MG63 (cell line): ENCODE data around the gene CDK5. TPM values are rescaled to one million over a fixed set of nuclear protein-coding genes. Genes with fewer than 3 reads are reported as not detected.
"Not testable (repeated sequence)": the region's sequence is repeated elsewhere in the genome, so short reads cannot be mapped to it uniquely, and the experiment has no call there.

Experiments
- DNase-seq: peaks from one replicate; pipeline ENCODE4 v3.0.0-alpha.2; 2020
- H3K27me3 ChIP-seq: fragments of 250-450 bp; sonication (Bioruptor Pico); 2 replicates; pipeline ENCODE4 v1.5.1; 2020; ENCODE audit warnings: mild to moderate bottlenecking, moderate library complexity
- H3K36me3 ChIP-seq: fragments of 250-450 bp; sonication (Bioruptor Pico); 2 replicates; pipeline ENCODE4 v1.5.1; 2020; ENCODE audit warnings: mild to moderate bottlenecking, moderate library complexity
- H3K4me3 ChIP-seq: fragments of 250-450 bp; sonication (Bioruptor Pico); 2 replicates; pipeline ENCODE4 v1.5.1; 2020; ENCODE audit warnings: mild to moderate bottlenecking, moderate library complexity
- H3K9me3 ChIP-seq: fragments of 250-450 bp; sonication (Bioruptor Pico); 2 replicates; pipeline ENCODE4 v1.5.1; 2020; ENCODE audit warnings: mild to moderate bottlenecking, moderate library complexity
- total RNA-seq: library from RNA; depleted of rRNA; stranded (reverse); fragments of >200 nt; shearing (Covaris generic); gene quantifications from 2 replicates; pipeline ENCODE4 v1.2.3, GENCODE V29; 2014; ENCODE audit warnings: low replicate concordance

The CDK5 gene
- total RNA-seq, 1 experiment from 2014 or later = 21.7 TPM

DNA sequence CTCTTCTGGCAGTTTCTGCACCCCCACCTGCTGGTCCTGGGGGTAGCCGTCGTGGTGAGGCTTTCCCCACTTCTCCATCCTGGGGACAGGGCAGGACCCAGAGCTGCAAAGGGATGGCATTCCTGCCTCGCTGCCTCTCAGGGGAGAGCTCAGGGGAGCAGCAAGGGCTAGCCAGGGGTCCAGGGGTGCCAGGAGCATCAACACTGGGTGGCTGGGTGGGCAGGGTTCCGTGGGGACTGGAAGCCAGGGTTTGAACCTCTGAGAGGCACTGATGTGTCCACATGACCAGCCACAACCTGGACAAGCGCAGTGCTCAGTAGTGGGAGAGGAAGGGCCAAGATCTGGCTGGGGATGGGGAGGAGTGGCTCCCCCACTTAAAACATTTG, 23.8 kb downstream of the CDK5 start:
- no peak for DNase-seq
- Histone ChIP-seq H3K9me3 (no peaks in the 10 kb centered on the region), H3K27me3 (no peaks in the 10 kb centered on the region), H3K4me3 (no peak overlapping the region), H3K36me3 (peaks cover 2% of the 10 kb centered on the region)

DNA sequence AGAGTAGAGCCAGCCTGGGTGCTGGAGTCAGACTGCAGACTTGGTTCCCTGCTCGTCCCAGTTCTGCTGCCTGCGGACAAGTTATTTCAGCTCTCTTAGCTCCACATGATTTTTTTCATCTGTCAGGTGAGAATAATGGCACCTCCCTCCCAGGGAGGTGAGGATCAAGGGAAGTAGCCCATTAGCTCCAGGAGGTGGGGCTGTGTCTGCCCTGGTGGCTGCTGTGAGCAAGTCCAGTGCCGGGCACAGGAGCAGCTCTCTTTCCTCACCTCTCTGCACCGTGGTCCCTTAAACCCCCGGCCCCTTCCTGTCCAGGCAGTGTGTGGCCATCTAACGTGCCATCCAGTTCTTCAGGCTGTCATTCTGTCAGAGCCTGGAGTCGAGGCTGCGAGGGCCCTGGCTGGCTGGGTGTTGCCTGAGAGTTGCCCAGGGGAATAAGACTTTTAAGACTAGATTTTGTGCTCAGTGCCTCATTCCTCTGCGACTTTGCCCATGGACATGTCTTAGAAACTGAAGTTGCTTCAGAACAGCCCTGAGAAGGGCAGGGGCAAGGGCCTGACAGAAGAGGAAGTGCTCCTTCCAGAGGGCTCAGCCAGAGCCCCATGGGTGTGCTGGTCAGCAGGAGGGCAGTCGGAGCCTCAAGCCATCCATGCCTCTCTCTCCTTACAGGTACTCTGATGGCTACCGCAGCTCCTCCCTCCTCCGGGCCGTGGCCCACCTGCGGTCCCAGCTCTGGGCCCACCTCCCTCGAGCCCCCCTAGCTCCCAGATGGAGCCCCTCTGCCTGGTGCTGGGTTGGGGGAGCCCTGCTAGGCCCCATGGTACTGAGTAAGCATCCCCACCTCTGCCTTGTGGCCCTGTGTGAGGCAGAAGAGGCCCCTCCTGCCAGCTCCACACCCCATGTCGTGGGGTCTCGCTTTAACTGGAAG, 24.5 kb downstream of the CDK5 start:
- DNase-seq = no peak
- Histone ChIP-seq H3K4me3 (no peak overlapping the region), H3K27me3 (no peaks in the 10 kb centered on the region), H3K36me3 (peaks cover 2% of the 10 kb centered on the region), H3K9me3 (no peaks in the 10 kb centered on the region)

DNA sequence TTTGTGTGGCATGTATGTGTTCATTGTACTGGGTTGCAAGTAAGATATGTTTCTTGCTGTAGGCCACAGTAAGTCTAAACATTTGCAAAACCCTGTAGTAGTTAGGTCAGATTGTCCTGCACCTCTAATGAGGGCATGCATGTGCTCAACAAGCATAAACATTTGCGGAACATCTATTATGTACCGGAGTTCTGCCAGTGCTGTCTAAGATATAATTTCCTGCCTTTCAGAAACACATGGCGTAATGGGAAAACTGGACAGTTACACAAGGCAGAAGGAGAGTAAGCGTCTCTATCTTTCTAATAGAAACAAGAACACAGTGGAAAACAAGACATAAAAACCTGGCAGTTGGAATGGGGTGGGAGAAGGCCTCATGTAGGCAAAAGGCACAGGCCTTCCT, 26.7 kb downstream of the CDK5 start:
- Histone ChIP-seq H3K36me3 (peaks cover 2% of the 10 kb centered on the region), H3K4me3 (no peak overlapping the region), H3K27me3 (no peaks in the 10 kb centered on the region), H3K9me3 (no peaks in the 10 kb centered on the region)
- DNase-seq = no peak

DNA sequence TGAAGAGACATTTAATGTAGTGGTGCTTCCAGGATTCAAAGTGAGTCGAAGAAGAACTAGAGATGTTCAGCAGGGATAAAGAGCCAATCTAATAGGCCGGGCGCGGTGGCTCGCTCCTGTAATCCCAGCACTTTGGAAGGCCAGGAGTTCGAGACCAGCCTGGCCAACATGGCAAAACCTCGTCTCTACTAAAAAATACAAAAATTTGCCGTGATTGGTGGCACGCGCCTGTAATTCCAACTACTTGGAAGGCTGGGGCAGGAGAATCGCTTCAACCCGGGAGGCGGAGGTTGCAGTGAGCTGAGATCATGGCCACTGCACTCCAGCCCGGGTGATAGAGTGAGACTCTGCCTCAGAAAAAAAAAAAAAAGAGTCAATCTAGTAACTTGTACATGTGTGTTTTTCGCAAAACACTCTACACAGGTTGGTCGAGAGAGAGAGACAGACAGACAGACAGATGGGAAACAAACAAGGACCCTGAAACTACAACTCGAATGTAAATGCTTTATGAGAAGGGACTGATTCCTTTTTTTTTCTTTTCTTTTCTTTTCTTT, 28.7 kb downstream of the CDK5 start:
- H3K27me3 ChIP-seq = no peaks in the 10 kb centered on the region
- peaks cover 2% of the 10 kb centered on the region; the same call in 1 of the 2 replicates for H3K36me3 ChIP-seq
- H3K4me3 ChIP-seq = peak overlapping the region; percentile 82
- DNase-seq = no peak
- H3K9me3 ChIP-seq = no peaks in the 10 kb centered on the region

DNA sequence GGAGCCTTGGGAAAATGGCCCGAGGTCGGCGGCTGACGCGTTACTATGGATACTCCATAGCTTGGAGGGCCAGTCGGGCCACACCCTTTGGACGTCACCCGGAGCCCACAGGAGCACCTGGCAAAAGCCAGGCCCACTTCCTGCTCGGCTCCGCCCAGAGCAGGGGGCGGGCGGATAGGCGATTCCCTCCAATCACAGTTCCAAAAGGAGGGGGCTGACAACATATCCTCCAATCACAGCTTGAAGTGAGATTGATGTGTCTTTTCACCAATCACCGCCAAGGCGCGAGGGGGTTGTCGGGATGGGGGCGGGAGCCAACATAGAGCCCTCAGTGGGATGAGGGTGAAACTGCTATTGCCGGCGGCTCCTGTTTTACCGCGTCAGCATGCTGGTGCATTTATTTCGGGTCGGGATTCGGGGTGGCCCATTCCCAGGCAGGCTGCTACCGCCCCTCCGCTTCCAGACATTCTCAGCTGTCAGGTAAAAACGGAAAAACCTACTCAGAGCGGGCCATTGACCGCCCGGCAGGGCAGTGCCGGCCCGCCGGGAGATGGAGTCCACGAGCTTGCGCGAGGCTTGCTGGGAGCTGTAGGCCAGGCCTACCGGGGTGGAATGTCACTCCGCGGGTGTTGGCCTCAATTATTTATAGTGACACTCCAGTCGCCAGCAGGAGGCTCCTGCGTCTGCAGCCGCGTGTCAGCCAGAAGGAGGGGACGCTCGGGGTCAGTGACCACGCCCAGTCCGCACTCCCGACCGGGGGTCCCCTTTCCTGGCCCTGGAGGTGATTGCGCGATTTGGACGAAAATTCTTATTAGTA, 29.4 kb downstream of the CDK5 start, which contains the start of gene ABCB8:
Gene ABCB8, plus strand, starts transcription at position 320 of the 817 bp plus-strand sequence. Its CDS starts 66 bp downstream, at position 386.
- DNase-seq = peak; percentile 93
- peak within 1 kb of the TSS; percentile 82 for H3K4me3 ChIP-seq
- peaks cover 2% of the 10 kb centered on the region; the same call in 1 of the 2 replicates for H3K36me3 ChIP-seq
- H3K27me3 ChIP-seq = no peaks in the 10 kb centered on the region
- no peaks in the 10 kb centered on the region for H3K9me3 ChIP-seq

DNA sequence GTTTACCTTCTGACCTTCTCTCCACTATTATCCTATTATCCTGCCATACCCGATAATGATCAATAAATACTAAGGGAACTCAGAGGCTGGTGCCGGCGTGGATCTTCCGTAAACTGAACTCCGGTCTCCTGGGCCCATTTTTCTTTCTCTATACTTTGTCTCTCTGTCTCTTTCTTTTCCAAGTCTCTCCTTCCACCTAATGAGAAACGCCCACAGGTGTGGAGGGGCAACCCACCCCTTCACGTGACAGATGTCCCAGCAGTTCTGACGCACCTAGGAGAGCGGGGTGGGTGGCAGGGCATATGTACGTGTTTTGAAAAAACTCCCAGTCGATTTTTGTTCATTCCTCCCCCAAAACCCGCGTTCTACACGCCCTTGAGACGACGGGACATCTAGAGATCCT, 30.0 kb downstream of the CDK5 start:
- H3K36me3 ChIP-seq, H3K9me3 ChIP-seq, H3K27me3 ChIP-seq, DNase-seq: not testable (repeated sequence)
- H3K4me3 ChIP-seq = peak overlapping the region; percentile 82

DNA sequence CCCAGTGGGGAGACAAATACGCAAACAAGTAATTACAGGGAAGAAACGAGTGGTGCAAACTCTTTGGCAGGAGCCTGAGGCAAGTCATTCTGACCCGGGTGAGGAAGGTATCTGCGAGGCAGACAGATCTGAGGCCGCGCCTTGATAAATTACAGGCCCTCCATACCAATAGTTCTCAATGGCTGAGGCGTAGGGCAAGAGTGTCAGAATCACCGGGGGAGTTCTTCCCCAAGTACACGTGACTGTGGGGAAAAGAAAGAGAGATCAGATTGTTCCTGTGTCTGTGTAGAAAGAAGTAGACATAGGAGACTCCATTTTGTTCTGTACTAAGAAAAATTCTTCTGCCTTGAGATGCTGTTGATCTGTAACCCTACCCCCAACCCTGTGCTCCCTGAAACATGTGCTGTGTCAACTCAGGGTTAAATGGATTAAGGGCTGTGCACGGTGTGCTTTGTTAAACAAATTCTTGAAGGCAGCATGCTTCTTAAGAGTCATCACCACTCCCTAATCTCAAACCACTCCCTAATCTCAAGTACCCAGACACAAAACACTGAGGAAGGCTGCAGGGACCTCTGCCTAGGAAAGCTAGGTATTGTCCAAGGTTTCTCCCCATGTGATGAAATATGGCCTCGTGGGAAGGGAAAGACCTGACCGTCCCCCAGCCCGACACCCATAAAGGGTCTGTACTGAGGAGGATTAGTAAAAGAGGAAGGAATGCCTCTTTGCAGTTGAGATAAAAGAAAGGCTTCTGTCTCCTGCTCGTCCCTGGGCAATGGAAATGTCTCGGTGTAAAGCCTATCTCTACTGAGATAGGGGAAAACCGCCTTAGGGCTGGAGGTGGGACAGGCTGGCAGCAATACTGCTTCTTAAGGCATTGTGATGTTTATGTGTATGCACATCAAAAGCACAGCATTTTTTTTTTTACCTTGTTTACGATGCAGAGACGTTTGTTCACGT, 30.6 kb downstream of the CDK5 start:
- H3K36me3 ChIP-seq, DNase-seq, H3K27me3 ChIP-seq, H3K9me3 ChIP-seq, H3K4me3 ChIP-seq: not testable (repeated sequence)

DNA sequence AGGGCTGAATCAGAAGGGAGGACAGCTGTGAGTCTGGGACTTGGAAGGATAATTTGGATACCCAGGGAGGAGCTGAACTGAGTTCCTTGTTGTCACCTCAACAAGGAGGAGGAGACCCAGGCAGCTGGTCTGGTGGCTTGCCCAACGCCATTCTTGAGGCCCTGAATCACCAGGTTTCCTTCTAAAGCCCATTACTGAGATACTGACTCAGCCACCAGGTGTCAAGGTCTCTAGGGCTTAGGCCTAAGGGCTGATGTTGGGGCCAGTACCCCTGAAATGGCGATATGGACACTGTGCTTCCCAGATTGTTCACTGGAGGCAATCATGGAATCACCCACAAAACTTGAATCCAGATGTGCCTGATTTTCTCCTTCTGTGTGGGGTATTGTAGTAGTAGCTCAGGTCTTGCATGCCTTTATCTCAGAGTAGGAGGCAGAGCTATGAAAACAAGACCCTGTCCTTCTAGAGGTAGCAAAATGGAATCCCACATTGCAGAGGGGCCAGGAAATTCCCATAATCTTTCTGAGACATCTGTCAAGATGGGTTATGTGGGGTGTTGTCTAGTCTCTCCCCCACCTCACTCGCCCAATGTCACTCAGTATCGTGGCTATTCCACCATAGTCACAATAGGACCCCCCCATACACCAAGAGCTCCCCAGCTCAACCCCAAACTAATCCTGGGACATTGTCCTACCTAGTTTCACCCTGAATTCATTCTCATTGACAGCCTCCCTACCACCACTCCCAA, 31.6 kb downstream of the CDK5 start:
- no peaks in the 10 kb centered on the region for H3K27me3 ChIP-seq
- no peak overlapping the region for H3K4me3 ChIP-seq
- no peaks in the 10 kb centered on the region for H3K36me3 ChIP-seq
- no peaks in the 10 kb centered on the region for H3K9me3 ChIP-seq
- DNase-seq = no peak

DNA sequence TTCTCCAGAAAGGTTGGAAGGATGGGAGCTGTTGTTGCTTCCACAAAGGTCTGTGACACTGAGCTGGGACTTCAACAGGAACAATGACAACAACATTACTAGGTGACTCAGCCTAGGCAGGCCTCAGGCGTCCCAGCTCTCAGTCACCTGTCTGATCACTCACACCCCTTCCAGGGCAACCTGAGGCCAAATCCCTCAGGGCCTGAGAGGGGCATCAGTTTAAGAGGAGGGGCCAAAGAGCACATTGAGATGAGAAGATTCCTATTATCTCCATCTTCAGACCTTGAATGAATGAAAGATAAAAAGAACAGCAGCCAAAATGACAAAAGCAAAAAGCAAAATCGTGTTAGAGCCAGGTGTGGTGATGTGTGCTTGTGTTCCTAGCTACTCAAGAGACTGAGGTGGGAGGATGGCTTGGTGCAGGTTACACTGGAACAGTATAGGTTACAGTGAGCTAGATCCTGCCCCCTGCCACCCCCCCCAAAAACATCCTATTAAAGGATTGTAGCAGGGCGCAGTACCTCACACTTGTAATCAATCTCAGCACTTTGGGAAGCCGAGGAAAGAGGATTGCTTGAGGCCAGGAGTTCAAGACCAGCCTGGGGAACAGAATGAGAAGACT, 33.2 kb downstream of the CDK5 start, which contains the start of gene ATG9B:
Gene ATG9B, minus strand, starts transcription at position 60 of the 622 bp plus-strand sequence. CDS start 71 bp downstream, outside the sequence.
- Histone ChIP-seq H3K36me3 (no peaks in the 10 kb centered on the region), H3K27me3 (no peaks in the 10 kb centered on the region), H3K4me3 (no peak within 1 kb of the TSS), H3K9me3 (no peaks in the 10 kb centered on the region)
- DNase-seq = no peak

DNA sequence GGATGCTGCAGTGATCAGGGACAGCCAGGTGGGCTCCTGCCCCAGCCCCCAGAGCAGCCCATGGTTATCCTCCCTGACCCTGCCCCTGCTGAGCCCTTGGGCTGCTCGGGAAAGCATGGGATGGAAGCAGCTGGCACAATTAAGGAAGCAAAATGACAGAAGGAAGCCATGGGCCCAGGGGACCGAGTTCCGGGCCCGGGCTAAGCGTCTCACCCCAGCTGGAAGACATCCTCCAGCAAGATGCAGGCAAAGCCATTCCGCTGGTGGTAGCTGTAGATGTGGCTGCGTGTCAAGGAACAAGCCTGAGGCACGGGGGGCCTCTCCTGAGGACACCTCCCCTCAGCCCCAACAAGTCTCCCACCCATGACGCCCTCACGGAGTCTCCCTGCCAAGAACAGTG, 34.5 kb downstream of the CDK5 start:
- Histone ChIP-seq H3K4me3 (no peak overlapping the region), H3K27me3 (0 out of 2 replicates have a peak, but pooled peaks cover 2% of the 10 kb centered on the region), H3K9me3 (no peaks in the 10 kb centered on the region), H3K36me3 (no peaks in the 10 kb centered on the region)
- DNase-seq = no peak

DNA sequence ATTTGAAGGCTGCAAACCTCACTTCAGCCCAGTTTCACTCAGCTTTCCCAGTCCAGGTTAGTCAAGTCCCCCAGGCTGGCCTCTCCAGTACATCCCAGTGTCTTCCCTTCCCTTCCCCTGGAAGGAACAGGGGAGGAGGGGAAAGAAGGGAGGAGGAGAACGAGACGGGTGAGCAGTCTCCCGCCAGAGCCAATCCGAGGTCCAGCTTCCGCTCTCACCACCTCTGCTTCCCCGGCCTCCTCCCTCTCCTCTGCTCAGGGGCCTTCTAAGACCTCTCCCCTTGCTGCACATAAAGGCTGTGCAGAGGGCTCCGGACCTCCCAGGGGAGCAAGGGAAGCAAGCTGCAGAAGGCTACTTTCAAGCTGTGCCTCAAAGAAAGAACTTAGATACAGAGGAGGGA, 37.5 kb downstream of the CDK5 start:
- Histone ChIP-seq H3K36me3 (no peaks in the 10 kb centered on the region), H3K9me3 (no peaks in the 10 kb centered on the region), H3K4me3 (no peak overlapping the region), H3K27me3 (0 out of 2 replicates have a peak, but pooled peaks cover 2% of the 10 kb centered on the region)
- no peak for DNase-seq

DNA sequence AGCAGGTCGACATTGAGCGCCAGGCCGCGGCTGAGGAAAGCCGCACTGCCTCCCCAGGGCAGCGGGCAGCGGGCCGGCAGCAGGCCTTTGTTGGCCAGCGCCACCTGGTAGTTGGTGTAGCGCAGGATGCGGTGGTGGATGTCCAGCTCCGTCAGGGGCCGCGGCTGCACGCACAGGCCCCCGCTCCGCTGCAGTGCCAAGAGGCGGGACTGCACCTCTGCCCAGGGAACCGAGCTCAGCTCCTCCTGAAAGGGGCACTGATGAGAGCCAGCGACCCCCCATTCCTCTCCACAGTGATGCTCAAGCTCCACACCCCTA, 38.6 kb downstream of the CDK5 start:
- Histone ChIP-seq H3K4me3 (no peak overlapping the region), H3K36me3 (no peaks in the 10 kb centered on the region), H3K9me3 (no peaks in the 10 kb centered on the region), H3K27me3 (0 out of 2 replicates have a peak, but pooled peaks cover 2% of the 10 kb centered on the region)
- DNase-seq = no peak

DNA sequence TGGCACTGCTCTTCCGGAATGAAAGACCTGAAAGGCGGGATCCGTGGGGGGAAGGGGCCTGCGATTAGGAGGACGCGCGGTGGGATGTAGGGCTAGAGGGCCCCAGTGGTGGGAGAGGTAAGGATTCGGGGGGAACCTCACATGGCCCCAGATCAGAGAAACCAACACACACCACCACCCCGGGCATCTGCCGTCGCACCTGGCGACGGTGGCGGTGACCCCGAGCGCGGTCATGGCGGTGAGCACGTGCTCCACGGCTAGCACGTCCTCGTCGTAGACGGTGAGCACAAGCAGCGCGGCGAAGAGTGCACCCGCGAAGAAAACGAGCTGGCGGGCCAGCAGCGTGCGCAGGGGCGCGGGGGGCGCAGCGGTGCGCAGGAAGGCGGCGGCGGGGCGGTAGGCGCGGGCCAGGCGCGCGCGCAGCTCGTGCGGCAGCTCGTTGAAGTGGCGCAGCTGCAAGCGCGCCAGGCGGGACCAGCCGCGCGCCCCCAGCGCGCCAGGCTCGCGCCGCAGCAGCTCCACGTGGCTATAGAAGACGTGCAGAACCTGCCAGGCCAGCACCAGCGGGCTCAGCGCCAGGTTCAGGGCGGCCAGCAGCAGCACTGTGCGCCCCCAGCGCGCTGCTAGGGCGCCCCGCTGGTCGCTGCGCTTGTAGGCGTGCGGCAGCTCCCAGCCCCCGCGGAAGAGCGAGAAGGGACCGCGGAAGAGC, 39.1 kb downstream of the CDK5 start:
- Histone ChIP-seq H3K9me3 (no peaks in the 10 kb centered on the region), H3K36me3 (no peaks in the 10 kb centered on the region), H3K27me3 (0 out of 2 replicates have a peak, but pooled peaks cover 2% of the 10 kb centered on the region), H3K4me3 (no peak overlapping the region)
- no peak for DNase-seq

DNA sequence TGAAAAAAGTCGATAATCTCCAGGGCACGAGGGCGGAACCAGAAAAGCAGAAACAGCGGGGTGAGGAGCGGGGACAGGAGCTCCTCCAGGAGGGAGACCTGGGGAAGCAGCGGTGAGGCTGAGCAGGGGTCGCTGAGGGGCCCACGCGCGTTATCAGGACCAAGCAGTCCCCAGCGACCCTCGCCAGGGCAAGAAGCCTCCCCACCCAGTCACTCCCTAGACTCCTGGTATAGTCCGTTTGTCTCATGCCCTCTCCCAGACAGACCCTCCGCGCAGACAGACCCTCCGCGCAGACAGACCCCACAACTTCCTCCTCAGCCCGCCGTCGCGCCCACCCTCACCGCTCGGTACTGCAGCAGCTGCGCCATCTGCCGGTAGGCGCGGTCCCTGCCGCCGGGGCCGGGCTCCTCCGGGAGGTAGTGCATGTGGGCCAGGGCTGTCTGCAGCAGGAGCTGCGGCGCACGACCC, 39.7 kb downstream of the CDK5 start:
- Histone ChIP-seq H3K4me3 (no peak overlapping the region), H3K9me3 (no peaks in the 10 kb centered on the region), H3K27me3 (0 out of 2 replicates have a peak, but pooled peaks cover 2% of the 10 kb centered on the region), H3K36me3 (no peaks in the 10 kb centered on the region)
- peak; percentile 43 for DNase-seq
